HepG2 (cell line): ENCODE data around the gene GOLT1A. TPM values are rescaled to one million over a fixed set of nuclear protein-coding genes. Genes with fewer than 3 reads are reported as not detected.

ENCODE experiments used
- ATRX ChIP-seq: sonication (generic); formaldehyde crosslinking; IDR thresholded peaks from 2 replicates; pipeline ENCODE4 v1.4.0; 2020; ENCODE audit warnings: missing genetic modification reagents, borderline replicate concordance
- CAMTA2 ChIP-seq: sonication (generic); formaldehyde crosslinking; IDR thresholded peaks from 2 replicates; pipeline ENCODE4 v1.4.0; 2020; ENCODE audit warnings: mild to moderate bottlenecking, missing genetic modification reagents, borderline replicate concordance
- ERF ChIP-seq: IDR thresholded peaks from 2 replicates; pipeline ENCODE4 v1.6.1; 2018; ENCODE audit warnings: missing biosample characterization, missing genetic modification reagents
- GATAD1 ChIP-seq: IDR thresholded peaks from 2 replicates; pipeline ENCODE4 v1.6.1; 2016; ENCODE audit warnings: missing genetic modification reagents, missing compliant biosample characterization
- KLF16 ChIP-seq, 2 experiments: sonication (generic) in 1 of 2; formaldehyde crosslinking in 1 of 2; IDR thresholded peaks; 2 replicates each; pipeline versions ENCODE4 v1.6.1 to v1.8.0; 2016 to 2023; ENCODE audit warnings: missing genetic modification reagents in 2 of 2, missing compliant biosample characterization in 1 of 2
- LCORL ChIP-seq, 2 experiments: fragments of 450-650 bp in 1 of 2; sonication (generic) in 1 of 2; formaldehyde crosslinking in 1 of 2; IDR thresholded peaks; 2 replicates each; pipeline versions ENCODE4 v1.5.0 to v1.6.1; 2017 to 2020; ENCODE audit warnings: antibody characterized with exemption in 1 of 2, missing genetic modification reagents in 1 of 2
- MEIS1 ChIP-seq: sonication (generic); formaldehyde crosslinking; IDR thresholded peaks from 2 replicates; pipeline ENCODE4 v1.9.0; 2021; ENCODE audit warnings: mild to moderate bottlenecking, missing genetic modification reagents, moderate library complexity, borderline replicate concordance
- MXI1 ChIP-seq: IDR thresholded peaks from 3 replicates; pipeline ENCODE4 v1.6.1; 2012; ENCODE audit warnings: low read depth, low read length, inconsistent platforms, borderline replicate concordance
- NFIC ChIP-seq: IDR thresholded peaks from 2 replicates; pipeline ENCODE4 v1.6.1; 2012; ENCODE audit warnings: mild to moderate bottlenecking, low read length, inconsistent platforms
- NKX3-1 ChIP-seq: sonication (generic); formaldehyde crosslinking; IDR thresholded peaks from 2 replicates; pipeline ENCODE4 v1.5.0; 2020; ENCODE audit warnings: missing genetic modification reagents
- SETDB1 ChIP-seq: sonication (generic); formaldehyde crosslinking; IDR thresholded peaks from 2 replicates; pipeline ENCODE4 v1.5.1; 2020; ENCODE audit warnings: missing genetic modification reagents, mild to moderate bottlenecking, borderline replicate concordance
- SMAD9 ChIP-seq: sonication (generic); formaldehyde crosslinking; IDR thresholded peaks from 2 replicates; pipeline ENCODE4 v1.5.1; 2020; ENCODE audit warnings: mild to moderate bottlenecking, missing genetic modification reagents
- TCF7 ChIP-seq: sonication (generic); IDR thresholded peaks from 2 replicates; pipeline ENCODE4 v1.6.1; 2016; ENCODE audit warnings: antibody characterized with exemption, low read depth
- TGIF2 ChIP-seq: IDR thresholded peaks from 2 replicates; pipeline ENCODE4 v1.6.1; 2016; ENCODE audit warnings: control low read depth, missing compliant biosample characterization
- TP53 ChIP-seq: sonication (generic); formaldehyde crosslinking; conservative IDR thresholded peaks from 2 replicates; pipeline ENCODE4 v1.4.0; 2020; ENCODE audit warnings: missing genetic modification reagents
- U2AF1 ChIP-seq: fragments of 200-400 bp; formaldehyde crosslinking; optimal IDR thresholded peaks from 2 replicates; pipeline ENCODE3; 2017; ENCODE audit warnings: mild to moderate bottlenecking, low read depth, low read length
- ZBTB1 ChIP-seq: sonication (generic); formaldehyde crosslinking; IDR thresholded peaks from 2 replicates; pipeline ENCODE4 v1.4.0; 2020; ENCODE audit warnings: missing genetic modification reagents, borderline replicate concordance
- ZFP36 ChIP-seq: fragments of 150-350 bp; IDR thresholded peaks from 2 replicates; pipeline ENCODE4 v1.6.1; 2018; ENCODE audit warnings: borderline replicate concordance, low read length, low read depth; ENCODE audit not compliant: partially characterized antibody
- ZFP36L2 ChIP-seq: sonication (generic); formaldehyde crosslinking; IDR thresholded peaks from 2 replicates; pipeline ENCODE4 v1.4.0; 2020; ENCODE audit warnings: missing genetic modification reagents
- ZNF446 ChIP-seq: sonication (generic); formaldehyde crosslinking; IDR thresholded peaks from 2 replicates; pipeline ENCODE4 v1.5.0; 2020; ENCODE audit warnings: mild to moderate bottlenecking, missing genetic modification reagents
- polyA plus RNA-seq, 8 experiments: library from polyadenylated mRNA; depleted of rRNA in 3 of 8; stranded (reverse) in 7 of 8; unstranded in 1 of 8; fragments of >200 nt; fragmentation: Illumina TruSeq in 4 of 8; extraction: Trizol in 4 of 8; gene quantifications; 2 replicates each; pipeline versions ENCODE4 v1.2.1 to v1.2.3, GENCODE V29; 2011 to 2016; ENCODE audit warnings: low read depth in 4 of 8, missing spikeins in 1 of 8, mixed read lengths in 1 of 8; ENCODE audit not compliant: insufficient read depth in 1 of 8
- total RNA-seq, 5 experiments: library from RNA; depleted of rRNA; stranded (reverse); fragments of >200 nt; fragmentation: Illumina TruSeq; extraction: Trizol; gene quantifications; 2 replicates each; pipeline ENCODE4 v1.2.3, GENCODE V29; 2016; ENCODE audit warnings: low read depth in 1 of 5
- TF ChIP-seq, protein P1 (sequence below): sonication (generic); formaldehyde crosslinking; IDR thresholded peaks from 2 replicates; pipeline ENCODE4 v1.8.1; 2022; ENCODE audit warnings: mild to moderate bottlenecking, missing genetic modification reagents
- TF ChIP-seq, protein P2 (sequence below): sonication (generic); formaldehyde crosslinking; IDR thresholded peaks from 2 replicates; pipeline ENCODE4 v1.4.0; 2020; ENCODE audit warnings: mild to moderate bottlenecking, low read depth, missing genetic modification reagents
- TF ChIP-seq, protein P3 (sequence below): IDR thresholded peaks from 2 replicates; pipeline ENCODE4 v1.6.1; 2016; ENCODE audit warnings: mild to moderate bottlenecking, missing biosample characterization, missing genetic modification reagents
- TF ChIP-seq, protein P4 (sequence below): sonication (generic); formaldehyde crosslinking; IDR thresholded peaks from 2 replicates; pipeline ENCODE4 v1.4.0; 2020; ENCODE audit warnings: mild to moderate bottlenecking, missing genetic modification reagents

The GOLT1A gene
- total and polyA plus RNA-seq, 2 of the 13 experiments (the other 11 are each of a cell fraction or from before 2014, with no cell fraction given): 25.8 to 28.0 TPM

DNA sequence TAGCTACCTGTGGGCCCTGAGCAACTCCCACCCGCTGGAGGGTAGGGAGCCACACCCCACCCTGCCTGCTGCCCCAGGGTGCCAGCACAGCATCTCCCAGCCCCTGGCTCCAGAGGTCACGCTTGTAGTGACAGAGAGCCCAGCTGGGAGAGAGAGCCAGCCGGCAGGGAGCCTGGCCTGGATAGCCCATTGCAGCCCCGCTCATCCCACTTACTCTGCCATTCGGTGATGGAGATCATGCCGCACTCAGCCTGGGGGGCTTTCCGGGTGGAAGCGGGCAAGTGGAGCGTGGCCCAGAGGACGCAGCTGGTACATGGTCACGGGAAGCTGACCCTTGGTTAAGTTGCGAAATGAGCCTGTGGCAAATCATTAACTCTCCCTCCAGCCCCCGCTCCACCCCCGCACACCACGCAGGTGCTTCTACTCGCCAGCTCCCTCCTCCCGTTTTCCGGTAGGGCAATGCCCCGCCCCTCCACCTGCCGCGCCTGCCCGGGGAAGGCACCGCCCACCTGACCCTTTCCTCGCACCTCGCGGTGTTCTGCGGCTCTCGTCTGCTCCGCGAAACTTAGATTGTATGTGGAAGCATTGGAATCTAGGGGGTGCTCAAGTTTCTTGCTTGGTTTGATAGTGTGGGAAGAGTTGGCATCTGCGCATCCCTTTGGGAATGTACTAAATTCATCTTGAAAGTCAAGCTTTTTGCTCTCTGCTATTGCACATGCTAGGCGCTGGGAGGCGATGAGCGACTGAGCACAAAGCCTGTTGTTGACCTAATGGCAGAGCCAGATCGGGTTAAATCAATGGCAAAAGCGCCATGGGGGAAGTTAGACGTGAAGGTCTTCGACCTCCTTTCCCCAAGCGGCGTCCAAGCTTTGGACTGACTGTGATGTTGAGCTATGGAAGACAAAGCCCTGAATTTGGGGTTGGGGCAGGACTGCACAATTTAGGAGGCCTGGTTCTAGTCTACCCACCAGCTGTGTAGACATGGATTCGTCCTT, at the start of gene GOLT1A (continued):
- TF ChIP-seq, protein P1, sequence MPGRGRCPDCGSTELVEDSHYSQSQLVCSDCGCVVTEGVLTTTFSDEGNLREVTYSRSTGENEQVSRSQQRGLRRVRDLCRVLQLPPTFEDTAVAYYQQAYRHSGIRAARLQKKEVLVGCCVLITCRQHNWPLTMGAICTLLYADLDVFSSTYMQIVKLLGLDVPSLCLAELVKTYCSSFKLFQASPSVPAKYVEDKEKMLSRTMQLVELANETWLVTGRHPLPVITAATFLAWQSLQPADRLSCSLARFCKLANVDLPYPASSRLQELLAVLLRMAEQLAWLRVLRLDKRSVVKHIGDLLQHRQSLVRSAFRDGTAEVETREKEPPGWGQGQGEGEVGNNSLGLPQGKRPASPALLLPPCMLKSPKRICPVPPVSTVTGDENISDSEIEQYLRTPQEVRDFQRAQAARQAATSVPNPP (CRISPR knock-in tag): no peak
- TF ChIP-seq CAMTA2 (0 out of 2 replicates have a peak, but pooled peaks have one; percentile 26), MXI1 (peak; percentile 46; the same call in 1 of the 3 replicates), ZBTB1 (CRISPR knock-in tag) (no peak), TP53 (CRISPR knock-in tag) (no peak), ZFP36 (no peak), SMAD9 (0 out of 2 replicates have a peak, but pooled peaks have one; percentile 38), NKX3-1 (CRISPR knock-in tag) (peak; percentile 69; the same call in 1 of the 2 replicates), NFIC (no peak), ERF (0 out of 2 replicates have a peak, but pooled peaks have one; percentile 53), SETDB1 (CRISPR knock-in tag) (no peak), ATRX (no peak), U2AF1 (no peak), LCORL (IDR thresholded peaks at IDR 0.05) (no peak), LCORL (CRISPR knock-in tag; IDR thresholded peaks at IDR 0.05) (0 out of 2 replicates have a peak, but pooled peaks have one; percentile 27), TCF7 (no peak), KLF16 (CRISPR knock-in tag; IDR thresholded peaks at IDR 0.05) (peak in 1 of 2 experiments; percentile 73; a peak in 1 of 4 replicates), GATAD1 (CRISPR knock-in tag) (peak; percentile 82), TGIF2 (CRISPR knock-in tag) (0 out of 2 replicates have a peak, but pooled peaks have one; percentile 13), MEIS1 (peak; percentile 80; the same call in 1 of the 2 replicates), ZNF446 (CRISPR knock-in tag) (0 out of 2 replicates have a peak, but pooled peaks have one; percentile 25), ZFP36L2 (no peak)
- TF ChIP-seq, protein P2, sequence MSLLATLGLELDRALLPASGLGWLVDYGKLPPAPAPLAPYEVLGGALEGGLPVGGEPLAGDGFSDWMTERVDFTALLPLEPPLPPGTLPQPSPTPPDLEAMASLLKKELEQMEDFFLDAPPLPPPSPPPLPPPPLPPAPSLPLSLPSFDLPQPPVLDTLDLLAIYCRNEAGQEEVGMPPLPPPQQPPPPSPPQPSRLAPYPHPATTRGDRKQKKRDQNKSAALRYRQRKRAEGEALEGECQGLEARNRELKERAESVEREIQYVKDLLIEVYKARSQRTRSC (CRISPR knock-in tag): peak; percentile 53
- TF ChIP-seq, protein P3, sequence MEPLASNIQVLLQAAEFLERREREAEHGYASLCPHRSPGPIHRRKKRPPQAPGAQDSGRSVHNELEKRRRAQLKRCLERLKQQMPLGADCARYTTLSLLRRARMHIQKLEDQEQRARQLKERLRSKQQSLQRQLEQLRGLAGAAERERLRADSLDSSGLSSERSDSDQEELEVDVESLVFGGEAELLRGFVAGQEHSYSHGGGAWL (CRISPR knock-in tag): peak; percentile 39; the same call in 1 of the 2 replicates
- TF ChIP-seq, protein P4, sequence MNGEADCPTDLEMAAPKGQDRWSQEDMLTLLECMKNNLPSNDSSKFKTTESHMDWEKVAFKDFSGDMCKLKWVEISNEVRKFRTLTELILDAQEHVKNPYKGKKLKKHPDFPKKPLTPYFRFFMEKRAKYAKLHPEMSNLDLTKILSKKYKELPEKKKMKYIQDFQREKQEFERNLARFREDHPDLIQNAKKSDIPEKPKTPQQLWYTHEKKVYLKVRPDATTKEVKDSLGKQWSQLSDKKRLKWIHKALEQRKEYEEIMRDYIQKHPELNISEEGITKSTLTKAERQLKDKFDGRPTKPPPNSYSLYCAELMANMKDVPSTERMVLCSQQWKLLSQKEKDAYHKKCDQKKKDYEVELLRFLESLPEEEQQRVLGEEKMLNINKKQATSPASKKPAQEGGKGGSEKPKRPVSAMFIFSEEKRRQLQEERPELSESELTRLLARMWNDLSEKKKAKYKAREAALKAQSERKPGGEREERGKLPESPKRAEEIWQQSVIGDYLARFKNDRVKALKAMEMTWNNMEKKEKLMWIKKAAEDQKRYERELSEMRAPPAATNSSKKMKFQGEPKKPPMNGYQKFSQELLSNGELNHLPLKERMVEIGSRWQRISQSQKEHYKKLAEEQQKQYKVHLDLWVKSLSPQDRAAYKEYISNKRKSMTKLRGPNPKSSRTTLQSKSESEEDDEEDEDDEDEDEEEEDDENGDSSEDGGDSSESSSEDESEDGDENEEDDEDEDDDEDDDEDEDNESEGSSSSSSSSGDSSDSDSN (CRISPR knock-in tag): 0 out of 2 replicates have a peak, but pooled peaks have one; percentile 41
